ENCODE results near the gene ATP6V1G1.

GRCh38 chr9:114588210-114588609 is 641 bp downstream of the ATP6V1G1 start:
- TF ChIP-seq POLR2A (IDR thresholded peaks at IDR 0.05) (no peak), CTCF (IDR thresholded peaks at IDR 0.05) (no peak)

Measured in lower leg skin (tissue), 3 donors.